ENCODE data around the gene SLC22A16.
"Not testable (repeated sequence)": the region's sequence is repeated elsewhere in the genome, so short reads cannot be mapped to it uniquely, and the experiment has no call there.

Gene SLC22A16, protein sequence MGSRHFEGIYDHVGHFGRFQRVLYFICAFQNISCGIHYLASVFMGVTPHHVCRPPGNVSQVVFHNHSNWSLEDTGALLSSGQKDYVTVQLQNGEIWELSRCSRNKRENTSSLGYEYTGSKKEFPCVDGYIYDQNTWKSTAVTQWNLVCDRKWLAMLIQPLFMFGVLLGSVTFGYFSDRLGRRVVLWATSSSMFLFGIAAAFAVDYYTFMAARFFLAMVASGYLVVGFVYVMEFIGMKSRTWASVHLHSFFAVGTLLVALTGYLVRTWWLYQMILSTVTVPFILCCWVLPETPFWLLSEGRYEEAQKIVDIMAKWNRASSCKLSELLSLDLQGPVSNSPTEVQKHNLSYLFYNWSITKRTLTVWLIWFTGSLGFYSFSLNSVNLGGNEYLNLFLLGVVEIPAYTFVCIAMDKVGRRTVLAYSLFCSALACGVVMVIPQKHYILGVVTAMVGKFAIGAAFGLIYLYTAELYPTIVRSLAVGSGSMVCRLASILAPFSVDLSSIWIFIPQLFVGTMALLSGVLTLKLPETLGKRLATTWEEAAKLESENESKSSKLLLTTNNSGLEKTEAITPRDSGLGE

GRCh38 chr6:110476046-110476849 is at the start of gene SLC22A16:
Gene SLC22A16, minus strand, starts transcription at chr6:110476613. Its CDS starts 39 bp downstream, at chr6:110476574.
- DNase-seq (ENCODE audit: low spot score), result no peak

DNA sequence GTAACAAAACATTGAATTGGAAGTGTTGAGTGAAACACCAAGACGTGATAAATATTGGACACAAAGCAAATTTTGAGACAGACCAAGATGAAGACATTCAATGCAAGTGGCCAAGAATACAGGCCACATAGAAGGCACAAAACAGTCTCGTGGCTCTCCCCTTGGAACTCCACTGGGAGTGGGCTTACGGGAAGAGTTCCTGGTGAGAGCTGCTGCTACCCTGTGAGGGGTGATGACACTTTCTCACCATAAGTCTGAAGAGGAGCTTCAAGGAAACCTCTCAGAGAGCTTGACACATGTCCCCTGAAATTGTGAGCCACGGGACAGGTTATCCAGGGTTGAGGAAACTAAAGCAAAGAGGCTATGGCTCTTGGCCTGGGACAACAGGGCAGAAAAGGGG is 48.6 kb upstream of the SLC22A16 start:
- no peak for DNase-seq (ENCODE audit: low spot score)

GRCh38 chr6:110524305-110524704 is 47.9 kb upstream of the SLC22A16 start:
- no peak for DNase-seq (ENCODE audit: low spot score)

- no peak for DNase-seq (ENCODE audit: low spot score)
These were observed 47.1 kb upstream of the SLC22A16 start for GRCh38 chr6:110523451-110524021.

DNA sequence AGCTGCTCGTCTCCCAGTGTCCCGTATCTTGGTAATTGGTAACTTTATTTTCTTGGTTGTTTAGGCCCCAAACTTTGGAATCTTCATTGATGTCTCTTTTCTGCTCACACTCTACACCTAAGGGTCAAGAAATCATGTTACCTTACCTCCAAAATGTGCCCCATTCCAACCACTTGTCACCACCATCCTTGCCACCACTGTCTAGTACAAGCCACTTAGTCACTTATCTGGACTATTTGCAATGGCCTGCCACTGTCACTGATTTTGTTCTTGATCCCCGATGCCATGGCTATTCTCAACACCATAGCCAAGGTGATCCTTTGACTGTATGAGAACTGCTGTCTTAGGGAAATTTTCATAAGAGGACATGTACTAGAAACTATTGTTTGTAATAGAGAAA is 46.0 kb upstream of the SLC22A16 start:
- no peak for DNase-seq (ENCODE audit: low spot score)

DNA sequence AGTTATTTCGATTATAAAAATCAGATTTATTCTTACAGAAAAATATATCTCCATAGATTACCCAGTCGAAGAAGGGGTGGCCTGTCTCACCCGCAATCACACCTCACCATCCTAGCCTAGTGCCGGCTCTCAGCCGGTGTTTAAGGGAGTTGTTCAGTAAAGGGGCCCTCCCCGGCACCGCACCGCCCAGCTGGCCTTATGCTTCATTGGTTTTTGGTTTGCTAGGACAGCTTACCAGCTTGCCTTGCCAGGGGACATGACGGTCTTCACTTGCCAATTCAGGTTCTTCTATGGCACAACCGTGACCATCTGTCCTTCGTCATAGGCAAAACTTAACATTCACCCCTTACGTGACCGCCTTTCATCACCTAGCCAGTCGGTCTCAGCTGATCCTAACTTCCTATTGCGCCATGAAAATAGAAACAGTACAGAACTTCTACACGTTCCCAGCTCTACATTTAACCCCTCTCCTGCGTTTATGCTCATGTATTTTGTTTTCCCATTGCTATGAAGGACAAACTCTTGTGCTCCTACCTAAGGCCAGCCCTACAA is 44.7 kb upstream of the SLC22A16 start:
- no peak for DNase-seq (ENCODE audit: low spot score)

GRCh38 chr6:110520209-110520965 is 44.0 kb upstream of the SLC22A16 start:
- no peak for DNase-seq (ENCODE audit: low spot score)

DNA sequence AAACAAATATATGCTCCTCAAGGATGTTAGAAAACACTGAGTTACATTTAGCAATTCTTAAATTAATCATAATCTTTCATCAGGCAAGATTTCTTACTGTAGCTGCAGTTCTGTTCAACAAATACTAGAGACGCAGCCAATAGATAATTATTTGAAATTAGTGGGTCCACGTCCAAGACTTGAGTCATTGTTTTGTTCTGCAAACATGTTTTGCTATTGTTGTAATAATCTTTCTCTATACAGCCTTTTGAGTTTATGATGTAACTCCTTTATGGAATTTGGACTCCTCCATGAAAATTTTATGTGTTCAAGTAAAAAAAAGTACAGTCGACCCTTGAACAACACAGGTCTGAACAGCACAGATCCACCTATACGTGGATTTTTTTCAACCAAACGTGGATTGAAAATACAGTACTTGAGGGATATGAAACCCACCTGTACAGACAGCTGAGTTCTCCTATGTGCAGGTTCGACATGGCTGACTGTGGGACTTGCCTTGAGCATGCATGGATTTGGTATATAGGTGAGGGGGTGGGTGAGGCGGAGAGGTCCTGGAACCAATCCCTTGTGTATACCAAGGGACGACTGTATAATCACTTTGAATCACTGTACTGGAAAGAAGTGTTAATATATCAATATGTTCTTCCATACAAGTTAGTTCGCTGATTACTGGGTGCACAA is 41.3 kb upstream of the SLC22A16 start:
- no peak for DNase-seq (ENCODE audit: low spot score)

DNA sequence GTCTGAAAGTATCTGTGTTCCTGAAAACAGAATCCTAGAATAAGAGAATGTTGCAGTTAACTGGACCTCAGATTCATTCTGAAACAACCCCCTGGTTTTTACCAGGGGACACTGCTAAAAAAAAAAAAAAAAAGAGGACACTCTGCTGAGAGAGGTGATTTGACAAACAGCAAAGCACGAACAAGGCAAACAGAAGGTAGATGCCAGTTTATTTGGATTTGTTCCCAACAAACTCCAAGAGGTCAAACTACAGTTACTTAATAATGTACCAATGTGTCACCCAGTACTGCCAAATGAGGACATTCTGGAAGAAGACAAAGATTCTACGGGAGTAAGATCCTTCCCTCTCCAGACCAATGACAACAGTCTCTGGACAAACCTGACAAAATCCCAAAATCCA is 40.6 kb upstream of the SLC22A16 start:
- DNase-seq (ENCODE audit: low spot score), result no peak

GRCh38 chr6:110514818-110515217 is 38.4 kb upstream of the SLC22A16 start:
- DNase-seq (ENCODE audit: low spot score), result no peak

GRCh38 chr6:110512991-110513390 is 36.6 kb upstream of the SLC22A16 start:
- DNase-seq (ENCODE audit: low spot score), result no peak

DNA sequence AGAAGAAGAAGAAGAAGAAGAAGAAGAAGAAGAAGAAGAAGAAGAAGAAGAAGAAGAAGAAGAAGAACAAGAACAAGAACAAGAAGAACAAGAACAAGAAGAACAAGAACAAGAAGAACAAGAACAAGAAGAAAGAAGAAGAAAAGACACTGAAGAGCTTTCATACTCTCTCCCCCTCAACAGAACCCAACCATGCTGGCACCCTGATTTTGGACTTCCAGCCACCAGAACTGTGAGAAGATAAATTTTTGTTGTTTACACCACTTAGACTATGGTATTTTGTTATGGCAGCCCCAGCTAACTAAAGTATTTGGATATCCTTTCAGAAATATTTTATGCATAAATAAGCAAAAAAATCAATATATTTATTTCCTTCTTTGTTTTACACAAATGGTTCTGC is 36.1 kb upstream of the SLC22A16 start:
- not testable (repeated sequence) for DNase-seq (ENCODE audit: low spot score)

GRCh38 chr6:110511401-110511800 is 35.0 kb upstream of the SLC22A16 start:
- no peak for DNase-seq (ENCODE audit: low spot score)

- no peak for DNase-seq (ENCODE audit: low spot score)
These were observed 33.3 kb upstream of the SLC22A16 start for GRCh38 chr6:110509617-110510241.

DNA sequence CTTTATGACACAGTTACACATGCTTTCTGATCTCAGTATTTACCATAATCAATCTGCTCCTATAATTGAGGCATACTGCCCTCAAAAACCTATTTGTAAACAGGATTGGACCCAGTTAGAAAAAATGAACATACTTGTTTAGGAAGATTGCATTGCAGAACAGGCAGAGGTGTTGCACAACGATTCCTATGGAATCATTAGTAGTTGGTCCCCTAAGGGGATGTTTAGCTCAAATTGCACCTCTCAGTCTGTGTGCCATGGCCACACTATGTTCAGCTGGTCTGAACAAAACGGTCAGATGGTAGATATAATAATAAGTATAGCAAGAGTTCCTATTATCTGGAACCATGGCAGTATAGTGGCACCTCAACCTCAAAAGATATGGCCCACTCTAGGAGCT is 28.5 kb upstream of the SLC22A16 start:
- not testable (repeated sequence) for DNase-seq (ENCODE audit: low spot score)

GRCh38 chr6:110495949-110496348 is 19.5 kb upstream of the SLC22A16 start:
- no peak for DNase-seq (ENCODE audit: low spot score)

DNA sequence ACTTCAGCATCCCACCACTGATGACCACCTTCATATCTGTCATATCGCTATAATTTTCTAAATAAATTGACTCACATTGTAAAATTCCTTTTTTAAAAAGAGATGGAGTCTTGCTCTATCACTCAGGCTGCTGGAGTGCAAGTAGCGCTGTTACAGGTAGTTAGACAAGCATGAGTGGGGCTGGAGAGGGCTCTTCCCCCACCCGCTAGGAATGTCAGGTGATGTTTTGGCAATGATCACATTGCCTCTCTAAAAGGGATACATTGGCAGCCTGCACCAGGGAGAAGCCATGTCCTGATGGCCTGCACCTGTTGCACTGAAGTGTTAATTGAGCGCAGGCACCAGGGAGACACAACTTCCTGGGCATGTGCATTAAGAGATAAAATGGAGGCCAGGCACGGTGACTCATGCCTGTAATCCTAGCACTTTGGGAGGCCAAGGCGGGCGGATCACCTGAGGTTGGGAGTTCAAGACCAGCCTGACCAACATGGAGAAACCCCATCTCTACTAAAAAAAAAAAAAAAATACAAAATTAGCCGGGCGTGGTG is 16.9 kb upstream of the SLC22A16 start:
- no peak for DNase-seq (ENCODE audit: low spot score)

GRCh38 chr6:110492584-110492983 is 16.2 kb upstream of the SLC22A16 start:
- no peak for DNase-seq (ENCODE audit: low spot score)

- DNase-seq (ENCODE audit: low spot score), result no peak
These were observed 15.4 kb upstream of the SLC22A16 start for GRCh38 chr6:110491644-110492317.

DNA sequence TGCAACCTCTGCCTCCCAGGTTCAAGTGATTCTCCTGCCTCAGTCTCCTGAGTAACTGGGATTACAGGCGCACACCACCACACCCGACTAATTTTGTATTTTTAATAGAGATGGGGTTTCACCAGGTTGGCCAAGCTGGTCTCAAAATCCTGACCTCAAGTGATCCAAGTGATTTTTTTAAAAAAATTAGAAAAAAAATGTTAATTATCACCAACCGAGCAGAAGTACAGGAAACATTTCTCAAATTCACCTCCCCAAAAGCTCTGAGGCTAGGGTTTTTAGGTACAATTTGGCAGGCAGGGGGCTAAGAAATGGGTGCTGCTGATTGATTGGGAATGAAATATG is 14.9 kb upstream of the SLC22A16 start:
- no peak for DNase-seq (ENCODE audit: low spot score)
